ENCODE data around the gene AK3. TPM values are rescaled to one million over a fixed set of nuclear protein-coding genes. Genes with fewer than 3 reads are reported as not detected.

The AK3 gene
- total and polyA plus RNA-seq, 9 of the 15 experiments (the other 6 are each of a cell fraction or from before 2014, with no cell fraction given), result 12.2 to 78.6 (median 41.8) TPM

DNA sequence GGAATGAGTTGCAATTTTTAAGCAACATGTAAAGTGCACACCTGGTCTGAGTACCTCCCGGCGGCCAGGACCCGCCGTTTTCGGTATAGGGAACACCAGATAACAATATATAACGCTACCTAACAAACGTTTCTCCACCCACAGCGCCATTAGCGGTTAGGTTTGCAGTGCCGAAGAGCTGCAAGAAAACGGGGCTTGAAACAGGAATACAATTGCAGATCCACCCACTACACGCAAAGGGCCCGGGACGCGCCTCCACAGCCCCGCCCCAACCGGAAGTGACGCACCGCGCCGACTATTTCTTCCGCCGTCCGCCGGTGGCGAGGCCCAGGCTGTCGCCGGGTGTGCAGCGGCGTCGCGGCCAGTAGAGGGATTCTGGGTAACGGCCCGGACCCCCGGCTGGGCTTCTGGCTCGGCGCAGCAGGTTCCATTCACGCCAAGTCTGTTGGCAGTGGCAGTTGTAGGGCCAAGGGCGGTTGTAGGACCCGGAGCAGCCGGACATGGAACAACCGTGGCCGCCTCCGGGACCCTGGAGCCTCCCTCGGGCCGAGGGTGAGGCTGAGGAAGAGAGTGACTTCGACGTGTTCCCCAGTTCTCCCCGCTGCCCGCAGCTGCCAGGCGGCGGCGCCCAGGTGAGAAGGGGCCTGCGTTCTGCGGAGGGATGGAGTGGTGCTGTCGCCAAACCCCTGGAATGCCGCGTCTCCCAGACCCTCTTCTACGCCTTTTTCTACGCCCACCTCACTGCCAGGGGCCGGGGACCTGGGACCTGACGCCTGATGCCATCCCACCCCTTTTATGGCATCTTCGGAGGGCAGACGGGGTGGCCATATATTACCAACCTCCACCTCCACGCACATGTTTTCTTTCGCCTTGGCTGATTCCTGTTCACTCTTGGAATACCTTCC lies 61.5 kb downstream of the AK3 start, which contains the start of gene CDC37L1 (continued):
- TF ChIP-seq RAD51 (IDR thresholded peaks at IDR 0.05; ENCODE audit: borderline replicate concordance, low read depth) (no peak), RBM39 (optimal IDR thresholded peaks at IDR 0.05; ENCODE audit: low read depth, low read length) (no peak), RNF2 (IDR thresholded peaks at IDR 0.05) (no peak), FOXP1 (CRISPR knock-in tag; IDR thresholded peaks at IDR 0.05) (0 out of 2 replicates have a peak, but pooled peaks have one; percentile 39), NR1H2 (CRISPR knock-in tag; IDR thresholded peaks at IDR 0.05) (no peak), RFX5 (IDR thresholded peaks at IDR 0.05; ENCODE audit: low read depth, low read length) (no peak), DIDO1 (tag; IDR thresholded peaks at IDR 0.05; ENCODE audit: low read depth) (no peak), CCNT2 (IDR thresholded peaks at IDR 0.05; ENCODE audit: borderline replicate concordance, extremely low read depth, insufficient read length, low read depth, low read length) (peak; percentile 82), ATF1 (CRISPR knock-in tag; IDR thresholded peaks at IDR 0.05) (no peak; the same call in 1 of the 2 replicates), ATF1 (tag; IDR thresholded peaks at IDR 0.05) (peak; percentile 93), KDM1A (IDR thresholded peaks at IDR 0.05) (no peak), ZNF695 (CRISPR knock-in tag; IDR thresholded peaks at IDR 0.05) (no peak), NR2C2 (CRISPR knock-in tag; IDR thresholded peaks at IDR 0.05) (0 out of 2 replicates have a peak, but pooled peaks have one; percentile 22), NR2C2 (tag; IDR thresholded peaks at IDR 0.05) (peak; percentile 82), MCM3 (IDR thresholded peaks at IDR 0.05) (no peak), WHSC1 (IDR thresholded peaks at IDR 0.05; ENCODE audit: low read length) (no peak), CEBPB (tag; IDR thresholded peaks at IDR 0.05) (no peak), EP300 (IDR thresholded peaks at IDR 0.05; ENCODE audit: low read length) (peak; percentile 27; the same call in 1 of the 2 replicates), NR2C1 (IDR thresholded peaks at IDR 0.05) (no peak), NR2C1 (tag; IDR thresholded peaks at IDR 0.05) (peak; percentile 71)
- TF ChIP-seq, protein P1, sequence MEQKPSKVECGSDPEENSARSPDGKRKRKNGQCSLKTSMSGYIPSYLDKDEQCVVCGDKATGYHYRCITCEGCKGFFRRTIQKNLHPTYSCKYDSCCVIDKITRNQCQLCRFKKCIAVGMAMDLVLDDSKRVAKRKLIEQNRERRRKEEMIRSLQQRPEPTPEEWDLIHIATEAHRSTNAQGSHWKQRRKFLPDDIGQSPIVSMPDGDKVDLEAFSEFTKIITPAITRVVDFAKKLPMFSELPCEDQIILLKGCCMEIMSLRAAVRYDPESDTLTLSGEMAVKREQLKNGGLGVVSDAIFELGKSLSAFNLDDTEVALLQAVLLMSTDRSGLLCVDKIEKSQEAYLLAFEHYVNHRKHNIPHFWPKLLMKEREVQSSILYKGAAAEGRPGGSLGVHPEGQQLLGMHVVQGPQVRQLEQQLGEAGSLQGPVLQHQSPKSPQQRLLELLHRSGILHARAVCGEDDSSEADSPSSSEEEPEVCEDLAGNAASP (IDR thresholded peaks at IDR 0.05), result no peak
- TF ChIP-seq, protein P2, sequence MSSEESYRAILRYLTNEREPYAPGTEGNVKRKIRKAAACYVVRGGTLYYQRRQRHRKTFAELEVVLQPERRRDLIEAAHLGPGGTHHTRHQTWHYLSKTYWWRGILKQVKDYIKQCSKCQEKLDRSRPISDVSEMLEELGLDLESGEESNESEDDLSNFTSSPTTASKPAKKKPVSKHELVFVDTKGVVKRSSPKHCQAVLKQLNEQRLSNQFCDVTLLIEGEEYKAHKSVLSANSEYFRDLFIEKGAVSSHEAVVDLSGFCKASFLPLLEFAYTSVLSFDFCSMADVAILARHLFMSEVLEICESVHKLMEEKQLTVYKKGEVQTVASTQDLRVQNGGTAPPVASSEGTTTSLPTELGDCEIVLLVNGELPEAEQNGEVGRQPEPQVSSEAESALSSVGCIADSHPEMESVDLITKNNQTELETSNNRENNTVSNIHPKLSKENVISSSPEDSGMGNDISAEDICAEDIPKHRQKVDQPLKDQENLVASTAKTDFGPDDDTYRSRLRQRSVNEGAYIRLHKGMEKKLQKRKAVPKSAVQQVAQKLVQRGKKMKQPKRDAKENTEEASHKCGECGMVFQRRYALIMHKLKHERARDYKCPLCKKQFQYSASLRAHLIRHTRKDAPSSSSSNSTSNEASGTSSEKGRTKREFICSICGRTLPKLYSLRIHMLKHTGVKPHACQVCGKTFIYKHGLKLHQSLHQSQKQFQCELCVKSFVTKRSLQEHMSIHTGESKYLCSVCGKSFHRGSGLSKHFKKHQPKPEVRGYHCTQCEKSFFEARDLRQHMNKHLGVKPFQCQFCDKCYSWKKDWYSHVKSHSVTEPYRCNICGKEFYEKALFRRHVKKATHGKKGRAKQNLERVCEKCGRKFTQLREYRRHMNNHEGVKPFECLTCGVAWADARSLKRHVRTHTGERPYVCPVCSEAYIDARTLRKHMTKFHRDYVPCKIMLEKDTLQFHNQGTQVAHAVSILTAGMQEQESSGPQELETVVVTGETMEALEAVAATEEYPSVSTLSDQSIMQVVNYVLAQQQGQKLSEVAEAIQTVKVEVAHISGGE (CRISPR knock-in tag; IDR thresholded peaks at IDR 0.05), result peak in 2 of 3 experiments; percentile 59 to 91; a peak in 3 of 6 replicates
- TF ChIP-seq, protein P3, sequence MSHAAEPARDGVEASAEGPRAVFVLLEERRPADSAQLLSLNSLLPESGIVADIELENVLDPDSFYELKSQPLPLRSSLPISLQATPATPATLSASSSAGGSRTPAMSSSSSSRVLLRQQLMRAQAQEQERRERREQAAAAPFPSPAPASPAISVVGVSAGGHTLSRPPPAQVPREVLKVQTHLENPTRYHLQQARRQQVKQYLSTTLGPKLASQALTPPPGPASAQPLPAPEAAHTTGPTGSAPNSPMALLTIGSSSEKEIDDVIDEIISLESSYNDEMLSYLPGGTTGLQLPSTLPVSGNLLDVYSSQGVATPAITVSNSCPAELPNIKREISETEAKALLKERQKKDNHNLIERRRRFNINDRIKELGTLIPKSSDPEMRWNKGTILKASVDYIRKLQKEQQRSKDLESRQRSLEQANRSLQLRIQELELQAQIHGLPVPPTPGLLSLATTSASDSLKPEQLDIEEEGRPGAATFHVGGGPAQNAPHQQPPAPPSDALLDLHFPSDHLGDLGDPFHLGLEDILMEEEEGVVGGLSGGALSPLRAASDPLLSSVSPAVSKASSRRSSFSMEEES (CRISPR knock-in tag; IDR thresholded peaks at IDR 0.05), result no peak

All from K562 (cell line).